Mesendoderm (in vitro differentiated cells): ENCODE data around the gene ADAM23.

Experiments
- DNase-seq: peaks from one replicate; pipeline ENCODE4 v3.0.0; 2013
- H2AK5ac ChIP-seq: 2 replicates; pipeline ENCODE4 v1.6.1; 2013; ENCODE audit warnings: low read length, inconsistent platforms
- H2BK120ac ChIP-seq: 2 replicates; pipeline ENCODE4 v1.6.1; 2013; ENCODE audit warnings: low read depth, mild to moderate bottlenecking, low read length, moderate library complexity, mixed read lengths
- H2BK15ac ChIP-seq: replicated peaks from 2 replicates; pipeline ENCODE4 v1.6.1; 2013; ENCODE audit warnings: low read depth, mild to moderate bottlenecking, moderate library complexity
- H2BK5ac ChIP-seq: 2 replicates; pipeline ENCODE4 v1.6.1; 2013; ENCODE audit warnings: low read length, inconsistent platforms
- H3K18ac ChIP-seq: 2 replicates; pipeline ENCODE4 v1.6.1; 2013; ENCODE audit warnings: mild to moderate bottlenecking, low read length, mixed read lengths
- H3K23ac ChIP-seq: one replicate; pipeline ENCODE4 v1.6.1; 2013; ENCODE audit warnings: low read length
- H3K27ac ChIP-seq: 2 replicates; pipeline ENCODE4 v1.5.1; 2013; ENCODE audit warnings: low read depth, mild to moderate bottlenecking, inconsistent platforms, low read length, moderate library complexity
- H3K27me3 ChIP-seq: 2 replicates; pipeline ENCODE4 v1.6.1; 2013; ENCODE audit warnings: low read length, control low read depth, mild to moderate bottlenecking, inconsistent platforms; ENCODE audit not compliant: insufficient read depth, poor library complexity
- H3K36me3 ChIP-seq: 2 replicates; pipeline ENCODE4 v1.6.1; 2013; ENCODE audit warnings: low read length, inconsistent platforms; ENCODE audit not compliant: control insufficient read depth, insufficient read depth
- H3K4ac ChIP-seq: one replicate; pipeline ENCODE4 v1.6.1; 2013; ENCODE audit warnings: low read depth, mild to moderate bottlenecking, low read length, moderate library complexity
- H3K4me1 ChIP-seq: 2 replicates; pipeline ENCODE4 v1.6.1; 2013; ENCODE audit warnings: low read depth, low read length, inconsistent platforms; ENCODE audit not compliant: control insufficient read depth
- H3K4me2 ChIP-seq: 2 replicates; pipeline ENCODE4 v1.6.1; 2013; ENCODE audit warnings: low read length
- H3K4me3 ChIP-seq: 2 replicates; pipeline ENCODE4 v1.5.1; 2013; ENCODE audit warnings: mild to moderate bottlenecking, low read length
- H3K56ac ChIP-seq: one replicate; pipeline ENCODE4 v1.6.1; 2013; ENCODE audit warnings: low read length
- H3K79me1 ChIP-seq: 2 replicates; pipeline ENCODE4 v1.6.1; 2013; ENCODE audit warnings: low read length, inconsistent platforms
- H3K79me2 ChIP-seq: 2 replicates; pipeline ENCODE4 v1.6.1; 2013; ENCODE audit warnings: mild to moderate bottlenecking, low read length; ENCODE audit not compliant: control insufficient read depth, insufficient read depth
- H3K9ac ChIP-seq: 2 replicates; pipeline ENCODE4 v1.6.1; 2013; ENCODE audit warnings: low read length, inconsistent platforms
- H4K5ac ChIP-seq: one replicate; pipeline ENCODE4 v1.6.1; 2013; ENCODE audit warnings: low read length
- H4K8ac ChIP-seq: one replicate; pipeline ENCODE4 v1.6.1; 2013; ENCODE audit warnings: low read depth, mild to moderate bottlenecking, control low read depth, low read length, moderate library complexity
- WGBS: extraction: QIAGEN DNeasy Blood & Tissue Kit; methylation state at CpG from one replicate; pipeline ENCODE4 v1.1.7; 2013; ENCODE audit warnings: low lambda C conversion rate, missing lambda C conversion rate; ENCODE audit not compliant: insufficient coverage; ENCODE audit errors: extremely low coverage; 5-methylcytosine and 5-hydroxymethylcytosine counted together

The ADAM23 gene

DNA sequence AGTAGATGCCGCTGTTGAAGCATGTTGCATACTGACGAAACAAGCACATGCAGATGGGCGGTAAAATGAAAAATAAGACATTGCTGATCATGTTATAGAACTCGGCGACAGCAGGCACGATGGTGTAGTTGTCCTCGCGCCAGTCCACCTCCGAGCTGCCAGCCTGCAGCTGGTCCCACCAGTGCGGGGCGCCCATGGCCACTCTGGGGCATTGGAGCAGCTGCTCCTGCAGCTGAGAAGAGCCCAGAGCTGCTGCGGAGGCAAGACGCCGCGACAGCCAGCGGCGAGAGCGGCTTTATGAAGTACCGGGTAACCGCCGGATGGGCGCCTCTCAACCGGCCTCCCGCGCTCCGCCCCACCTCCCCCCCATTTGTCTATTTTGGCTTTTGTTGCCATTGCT, 32.6 kb upstream of the ADAM23 start:
- H3K56ac ChIP-seq = no peak overlapping the region
- H3K18ac ChIP-seq = no peak overlapping the region
- H3K27me3 ChIP-seq = no peaks in the 10 kb centered on the region
- H3K79me1 ChIP-seq = no peaks in the 10 kb centered on the region
- no peak overlapping the region for H3K9ac ChIP-seq
- H3K23ac ChIP-seq = no peak overlapping the region
- no peak overlapping the region for H2BK120ac ChIP-seq
- H2BK5ac ChIP-seq = no peak overlapping the region
- no peaks in the 10 kb centered on the region for H3K4me1 ChIP-seq
- no peak overlapping the region for H3K4me2 ChIP-seq
- no peak overlapping the region for H3K27ac ChIP-seq
- no peak overlapping the region for H3K4ac ChIP-seq
- no peaks in the 10 kb centered on the region for H3K36me3 ChIP-seq
- WGBS = no CpG with 5 or more reads among the region's 26 CpGs
- H3K79me2 ChIP-seq = no peaks in the 10 kb centered on the region
- H4K8ac ChIP-seq = no peak overlapping the region
- no peak overlapping the region for H2AK5ac ChIP-seq
- DNase-seq = no peak
- no peak overlapping the region for H4K5ac ChIP-seq
- no peak overlapping the region for H2BK15ac ChIP-seq
- H3K4me3 ChIP-seq = no peak overlapping the region

DNA sequence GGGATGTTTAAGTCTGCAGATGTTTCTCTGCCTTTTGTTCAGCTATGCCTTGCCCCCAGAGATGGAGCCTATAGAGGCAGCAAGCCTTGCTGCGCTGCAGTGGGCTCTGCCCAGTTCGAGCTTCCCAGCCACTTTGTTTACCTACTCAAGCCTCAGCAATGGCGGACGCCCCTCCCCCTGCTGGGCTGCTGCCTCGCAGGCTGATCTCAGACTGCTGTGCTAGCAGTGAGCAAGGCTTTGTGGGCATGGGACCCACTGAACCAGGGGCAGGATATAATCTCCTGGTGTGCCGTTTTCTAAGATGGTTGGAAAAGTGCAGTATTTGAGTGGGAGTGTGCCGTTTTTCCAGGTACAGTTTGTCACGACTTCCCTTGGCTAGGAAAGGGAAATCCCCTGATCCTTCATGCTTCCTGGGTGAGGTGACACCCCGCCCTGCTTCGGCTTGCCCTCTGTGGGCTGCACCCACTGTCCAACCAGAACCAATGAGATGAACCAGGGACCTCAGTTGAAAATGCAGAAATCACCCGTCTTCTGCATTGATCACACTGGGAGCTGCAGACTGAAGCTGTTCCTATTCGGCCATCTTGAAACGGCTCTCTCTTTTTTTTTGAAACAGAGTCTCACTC, 27.6 kb upstream of the ADAM23 start:
- no peaks in the 10 kb centered on the region for H3K4me1 ChIP-seq
- WGBS = no CpG with 5 or more reads among the region's 13 CpGs
- H3K27me3 ChIP-seq = no peaks in the 10 kb centered on the region
- no peaks in the 10 kb centered on the region for H3K79me1 ChIP-seq
- H3K36me3 ChIP-seq = no peaks in the 10 kb centered on the region
- no peak for DNase-seq
- H2BK120ac ChIP-seq = no peak overlapping the region
- no peak overlapping the region for H3K9ac ChIP-seq
- H2BK15ac ChIP-seq = no peak overlapping the region
- no peak overlapping the region for H3K56ac ChIP-seq
- H3K18ac ChIP-seq = no peak overlapping the region
- H3K79me2 ChIP-seq = no peaks in the 10 kb centered on the region
- H4K8ac ChIP-seq = no peak overlapping the region
- H4K5ac ChIP-seq = no peak overlapping the region
- no peak overlapping the region for H3K4me3 ChIP-seq
- no peak overlapping the region for H3K4me2 ChIP-seq
- H2BK5ac ChIP-seq = no peak overlapping the region
- no peak overlapping the region for H3K4ac ChIP-seq
- H3K23ac ChIP-seq = no peak overlapping the region
- no peak overlapping the region for H3K27ac ChIP-seq
- no peak overlapping the region for H2AK5ac ChIP-seq

DNA sequence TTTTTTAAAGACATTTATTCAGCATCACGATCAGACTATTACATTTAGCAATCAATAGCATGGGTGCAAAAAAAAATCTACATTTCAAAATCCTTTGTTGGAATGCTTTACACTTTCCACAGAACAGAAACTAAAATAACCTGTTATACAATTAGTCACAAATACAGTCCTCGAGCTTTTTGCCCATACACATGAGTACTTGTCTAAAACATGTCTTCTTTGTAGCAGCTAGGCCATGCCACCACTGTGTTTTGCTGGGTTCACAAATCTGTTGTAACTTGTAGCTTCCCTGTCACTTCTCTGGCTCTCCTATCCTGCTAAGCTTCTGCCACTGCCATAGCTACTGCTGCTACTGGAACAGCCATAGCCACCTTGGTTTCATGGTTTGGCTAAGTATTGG, 24.4 kb upstream of the ADAM23 start:
- no peak overlapping the region for H3K4me3 ChIP-seq
- H3K27me3 ChIP-seq = no peaks in the 10 kb centered on the region
- H2AK5ac ChIP-seq = no peak overlapping the region
- H3K79me2 ChIP-seq = no peaks in the 10 kb centered on the region
- H3K18ac ChIP-seq = no peak overlapping the region
- H3K79me1 ChIP-seq = no peaks in the 10 kb centered on the region
- no peak overlapping the region for H3K23ac ChIP-seq
- H2BK120ac ChIP-seq = no peak overlapping the region
- DNase-seq = no peak
- no peaks in the 10 kb centered on the region for H3K4me1 ChIP-seq
- H3K36me3 ChIP-seq = no peaks in the 10 kb centered on the region
- H3K56ac ChIP-seq = no peak overlapping the region
- H3K4me2 ChIP-seq = no peak overlapping the region
- H3K27ac ChIP-seq = no peak overlapping the region
- no peak overlapping the region for H4K5ac ChIP-seq
- H2BK5ac ChIP-seq = no peak overlapping the region
- no peak overlapping the region for H4K8ac ChIP-seq
- H3K9ac ChIP-seq = no peak overlapping the region
- WGBS = no CpG with 5 or more reads among the region's 2 CpGs
- no peak overlapping the region for H2BK15ac ChIP-seq
- no peak overlapping the region for H3K4ac ChIP-seq

DNA sequence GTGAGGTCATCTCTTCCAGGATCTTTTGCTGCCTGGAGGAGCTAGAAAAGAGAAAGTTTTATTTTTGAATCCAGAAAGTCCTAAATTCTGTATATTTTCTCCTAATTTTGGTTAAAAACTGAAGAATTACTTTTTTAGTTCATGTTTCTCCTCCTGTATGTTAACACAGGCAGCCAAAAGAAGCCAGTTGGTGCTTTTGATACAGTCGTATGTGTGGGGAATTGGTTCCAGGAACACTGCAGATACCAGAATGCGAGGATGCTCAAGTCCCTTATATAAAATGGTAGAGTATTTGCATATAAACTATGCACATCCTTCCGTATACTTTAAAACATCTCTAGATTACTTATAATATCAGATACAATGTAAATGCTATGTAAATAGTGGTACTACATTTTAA, 22.6 kb upstream of the ADAM23 start:
- Histone ChIP-seq H2BK15ac (no peak overlapping the region), H3K79me2 (no peaks in the 10 kb centered on the region), H2BK120ac (no peak overlapping the region), H3K4me1 (no peaks in the 10 kb centered on the region), H3K4me2 (no peak overlapping the region), H3K27me3 (no peaks in the 10 kb centered on the region), H3K79me1 (no peaks in the 10 kb centered on the region), H2AK5ac (no peak overlapping the region), H3K56ac (no peak overlapping the region), H3K27ac (no peak overlapping the region), H3K9ac (no peak overlapping the region), H4K5ac (no peak overlapping the region), H3K18ac (no peak overlapping the region), H3K4me3 (no peak overlapping the region), H3K4ac (no peak overlapping the region), H3K23ac (no peak overlapping the region), H3K36me3 (no peaks in the 10 kb centered on the region), H4K8ac (no peak overlapping the region), H2BK5ac (no peak overlapping the region)
- WGBS = no CpG with 5 or more reads among the region's 3 CpGs
- no peak for DNase-seq

DNA sequence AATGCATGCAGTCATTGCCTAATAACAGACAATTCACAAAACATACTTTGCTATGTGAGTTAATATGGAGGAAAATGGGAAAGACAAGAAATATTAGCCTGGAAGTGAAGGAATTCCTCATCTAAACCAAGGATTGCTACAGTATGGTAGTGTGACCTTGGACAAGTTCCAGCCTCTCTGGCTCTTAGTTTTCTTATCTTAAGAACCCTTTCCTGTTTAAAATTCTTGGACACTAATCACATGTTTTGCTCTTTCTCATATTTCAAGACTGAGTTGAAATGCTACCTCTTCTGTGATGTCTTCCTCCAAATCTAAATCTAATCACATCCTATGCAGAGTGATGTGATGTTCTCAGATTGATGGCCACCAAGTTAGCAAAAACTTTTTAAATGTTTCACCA, 20.8 kb upstream of the ADAM23 start:
- H2BK120ac ChIP-seq = no peak overlapping the region
- no peaks in the 10 kb centered on the region for H3K79me1 ChIP-seq
- DNase-seq = no peak
- no peak overlapping the region for H3K18ac ChIP-seq
- no peak overlapping the region for H2BK5ac ChIP-seq
- no peak overlapping the region for H2AK5ac ChIP-seq
- H3K23ac ChIP-seq = no peak overlapping the region
- H3K27ac ChIP-seq = no peak overlapping the region
- no peaks in the 10 kb centered on the region for H3K36me3 ChIP-seq
- no peaks in the 10 kb centered on the region for H3K79me2 ChIP-seq
- H3K4me3 ChIP-seq = no peak overlapping the region
- no peak overlapping the region for H3K4ac ChIP-seq
- H3K56ac ChIP-seq = no peak overlapping the region
- no peaks in the 10 kb centered on the region for H3K27me3 ChIP-seq
- H2BK15ac ChIP-seq = no peak overlapping the region
- H4K8ac ChIP-seq = no peak overlapping the region
- H3K9ac ChIP-seq = no peak overlapping the region
- no peak overlapping the region for H3K4me2 ChIP-seq
- H3K4me1 ChIP-seq = no peaks in the 10 kb centered on the region
- no peak overlapping the region for H4K5ac ChIP-seq

DNA sequence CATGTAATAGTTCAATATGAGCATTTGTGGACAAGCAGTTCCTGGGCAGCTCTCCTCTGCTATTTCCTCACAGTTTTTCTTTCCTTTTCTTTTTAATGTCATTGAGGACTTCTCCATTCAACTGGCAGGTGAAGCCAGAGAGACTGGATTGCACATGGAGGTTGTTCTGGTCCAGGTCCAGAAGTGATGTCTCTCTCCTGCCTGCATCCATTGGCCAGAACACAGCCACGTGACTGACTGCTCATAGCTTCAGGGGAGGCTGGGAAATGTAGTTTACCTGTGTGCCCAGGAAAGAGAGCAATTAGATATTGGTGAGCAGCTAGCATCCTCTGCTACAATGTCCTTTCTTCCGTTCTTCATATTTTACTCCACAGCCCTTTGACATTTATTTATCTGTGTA, 20.2 kb upstream of the ADAM23 start:
- Histone ChIP-seq H2BK120ac (no peak overlapping the region), H2AK5ac (no peak overlapping the region), H3K4me1 (no peaks in the 10 kb centered on the region), H3K4ac (no peak overlapping the region), H4K5ac (no peak overlapping the region), H3K79me1 (no peaks in the 10 kb centered on the region), H3K4me2 (no peak overlapping the region), H3K27me3 (no peaks in the 10 kb centered on the region), H2BK5ac (no peak overlapping the region), H3K79me2 (no peaks in the 10 kb centered on the region), H3K9ac (no peak overlapping the region), H2BK15ac (no peak overlapping the region), H3K23ac (no peak overlapping the region), H3K56ac (no peak overlapping the region), H3K27ac (no peak overlapping the region), H3K36me3 (no peaks in the 10 kb centered on the region), H3K18ac (no peak overlapping the region), H3K4me3 (no peak overlapping the region), H4K8ac (no peak overlapping the region)
- DNase-seq = peak; percentile 60
- no CpG with 5 or more reads among the region's 2 CpGs for WGBS
